DOHH2 (cell line): ENCODE results near the gene NAV2.

Experiments
- CTCF ChIP-seq: fragments of 200-600 bp; sonication (generic); IDR thresholded peaks from one replicate; pipeline ENCODE4 v1.5.1; 2014; ENCODE audit warnings: antibody characterized with exemption, mild to moderate bottlenecking, low read depth, low read length; ENCODE audit not compliant: poor library complexity, severe bottlenecking
- EZH2phosphoT487 ChIP-seq: fragments of 200-600 bp; sonication (generic); IDR thresholded peaks from 2 replicates; pipeline ENCODE4 v1.6.1; 2017; ENCODE audit warnings: borderline replicate concordance, mild to moderate bottlenecking, antibody characterized with exemption, low read length, moderate library complexity, mixed read lengths

- TF ChIP-seq CTCF (no peak), EZH2phosphoT487 (no peak)
Observed at GRCh38 chr11:19727246-19727645, 14.6 kb downstream of the NAV2 start.
